C4-2B (cell line): Measurements from ENCODE around the gene C7.

ENCODE experiments used
- CTCF ChIP-seq: fragments of 450-650 bp; conservative IDR thresholded peaks from 2 replicates; pipeline ENCODE4 v1.5.1; 2017; ENCODE audit warnings: mild to moderate bottlenecking
- ZFX ChIP-seq: fragments of 450-650 bp; IDR thresholded peaks from 2 replicates; pipeline ENCODE4 v1.6.1; 2017

- TF ChIP-seq CTCF (no peak), ZFX (no peak)
These were observed 82.1 kb downstream of the C7 start for GRCh38 chr5:40991168-40991980.
